BJ (cell line): ENCODE measurements around the gene FAM209B. TPM values are rescaled to one million over a fixed set of nuclear protein-coding genes. Genes with fewer than 3 reads are reported as not detected.

Experiments used
- CTCF ChIA-PET: fragments of 350-600 bp; formaldehyde crosslinking; extraction: SDS; loops from one replicate; lab custom pipeline; 2021; ENCODE audit warnings: antibody characterized with exemption, inconsistent platforms; lab: Yijun Ruan, JAX
- POLR2A ChIA-PET: fragments of 300-600 bp; sonication (Branson Sonifier 250); formaldehyde crosslinking; extraction: SDS; loops from one replicate; lab custom pipeline; 2021; ENCODE audit warnings: antibody characterized with exemption; lab: Charles Lee
- DNase-seq: peaks from one replicate; pipeline ENCODE4 v3.0.0-alpha.2; 2011; ENCODE audit warnings: low read depth
- H3K27me3 ChIP-seq: 2 replicates; pipeline ENCODE4 v1.6.0; 2011; ENCODE audit warnings: low read length; ENCODE audit not compliant: control insufficient read depth, insufficient read depth
- H3K36me3 ChIP-seq: 2 replicates; pipeline ENCODE4 v1.5.1; 2011; ENCODE audit warnings: low read length; ENCODE audit not compliant: control insufficient read depth, insufficient read depth
- H3K4me3 ChIP-seq: 2 replicates; pipeline ENCODE4 v1.5.1; 2011; ENCODE audit warnings: low read depth, mild to moderate bottlenecking, control low read depth, low read length
- CTCF ChIP-seq: IDR thresholded peaks from 2 replicates; pipeline ENCODE4 v1.5.1; 2011; ENCODE audit warnings: low read depth, mild to moderate bottlenecking, control low read depth, inconsistent platforms, low read length, moderate library complexity; ENCODE audit not compliant: insufficient read depth
- polyA plus RNA-seq: library from polyadenylated mRNA; depleted of rRNA; stranded (reverse); fragments of >200 nt; gene quantifications from 2 replicates; pipeline ENCODE4 v1.2.3, GENCODE V29; 2011

Gene FAM209B
- polyA plus RNA-seq, 1 experiment, result not detected

GRCh38 chr20:56566621-56567020, 33.6 kb downstream of the FAM209B start:
- no peak for DNase-seq
- CTCF ChIA-PET, result interaction anchor here (2.6 kb wide), 1 partner anchor 16 kb away, joined by 13 read pairs; no protein-coding TSS in a partner anchor
- Histone ChIP-seq H3K27me3 (no peaks in the 10 kb centered on the region), H3K36me3 (no peaks in the 10 kb centered on the region), H3K4me3 (no peak overlapping the region)
- POLR2A ChIA-PET, result interaction anchor here (0.5 kb wide), 1 partner anchor 156 kb away, joined by 7 read pairs; no protein-coding TSS in a partner anchor
- TF ChIP-seq CTCF, result no peak

GRCh38 chr20:56570832-56571231, 37.8 kb downstream of the FAM209B start:
- no peak overlapping the region for H3K4me3 ChIP-seq
- no peak for TF ChIP-seq CTCF
- ChIA-PET CTCF (interaction anchor here (1.0 kb wide), 1 partner anchor 20 kb away, joined by 4 read pairs; no protein-coding TSS in a partner anchor), POLR2A (no interaction called here)
- H3K27me3 ChIP-seq, result no peaks in the 10 kb centered on the region
- H3K36me3 ChIP-seq, result no peaks in the 10 kb centered on the region
- no peak for DNase-seq

- H3K36me3 ChIP-seq, result no peaks in the 10 kb centered on the region
- POLR2A ChIA-PET, result no interaction called here
- DNase-seq, result no peak
- CTCF ChIA-PET, result interaction anchor here (0.7 to 1.6 kb wide), 2 partner anchors 10 to 22 kb away, joined by 3 to 4 read pairs; no protein-coding TSS in a partner anchor
- no peak for TF ChIP-seq CTCF
- no peak overlapping the region for H3K4me3 ChIP-seq
- no peaks in the 10 kb centered on the region for H3K27me3 ChIP-seq
These were observed 39.1 kb downstream of the FAM209B start for GRCh38 chr20:56572172-56572571.

GRCh38 chr20:56573986-56574385, 40.9 kb downstream of the FAM209B start:
- POLR2A ChIA-PET, result no interaction called here
- CTCF ChIA-PET, result interaction anchor here (1.4 to 1.9 kb wide), 2 partner anchors 23 to 400 kb away, joined by 4 to 13 read pairs; no protein-coding TSS in a partner anchor

GRCh38 chr20:56574531-56575142, 41.6 kb downstream of the FAM209B start:
- no peaks in the 10 kb centered on the region for H3K36me3 ChIP-seq
- H3K27me3 ChIP-seq, result peaks cover 2% of the 10 kb centered on the region; the same call in 1 of the 2 replicates
- CTCF ChIA-PET, result interaction anchor here (1.4 to 1.9 kb wide), 2 partner anchors 24 to 399 kb away, joined by 4 to 13 read pairs; no protein-coding TSS in a partner anchor
- no peak overlapping the region for H3K4me3 ChIP-seq
- TF ChIP-seq CTCF, result no peak
- DNase-seq, result no peak
- POLR2A ChIA-PET, result no interaction called here

More at GRCh38 chr20:56573986-56574385, 40.9 kb downstream of the FAM209B start:
- peaks cover 1% of the 10 kb centered on the region; the same call in 1 of the 2 replicates for H3K27me3 ChIP-seq
- no peaks in the 10 kb centered on the region for H3K36me3 ChIP-seq
- TF ChIP-seq CTCF, result no peak
- H3K4me3 ChIP-seq, result no peak overlapping the region
- no peak for DNase-seq
